Stimulated activated CD4-positive, alpha-beta T cell treated with anti-CD3 and anti-CD28 coated beads, Interleukin-1b, Interleukin-23, amount 100 ng/mL, for 48 hours (primary cell): ENCODE measurements around the gene TSPEAR.
"Not testable (repeated sequence)": the region's sequence is repeated elsewhere in the genome, so short reads cannot be mapped to it uniquely, and the experiment has no call there.

Experiments used
- DNase-seq: peaks from one replicate; pipeline ENCODE4 v3.0.0-alpha.2; 2020

The TSPEAR gene

GRCh38 chr21:44580231-44580821 lies 131.0 kb downstream of the TSPEAR start, which contains the start of gene KRTAP10-5:
Gene KRTAP10-5, minus strand, starts transcription at chr21:44580604. Its CDS starts 26 bp downstream, at chr21:44580578.
- DNase-seq, result not testable (repeated sequence)

- DNase-seq, result no peak
Measured at GRCh38 chr21:44579833-44580144, 131.6 kb downstream of the TSPEAR start.

GRCh38 chr21:44579056-44579832 lies 132.1 kb downstream of the TSPEAR start:
- no peak for DNase-seq

- DNase-seq, result no peak
Measured at GRCh38 chr21:44578371-44579055, 132.9 kb downstream of the TSPEAR start.

- DNase-seq, result no peak
Measured at GRCh38 chr21:44576025-44576420, 135.3 kb downstream of the TSPEAR start.

- no peak for DNase-seq
Measured at GRCh38 chr21:44575307-44576024, 135.9 kb downstream of the TSPEAR start.

- no peak for DNase-seq
Measured at GRCh38 chr21:44574457-44575306, 136.7 kb downstream of the TSPEAR start.

- DNase-seq, result not testable (repeated sequence)
Measured at GRCh38 chr21:44573630-44574456, 137.5 kb downstream of the TSPEAR start, which contains the start of gene KRTAP10-4. Gene KRTAP10-4, plus strand, starts transcription at chr21:44573729. Its CDS starts 30 bp downstream, at chr21:44573759.

- DNase-seq, result no peak
Measured at GRCh38 chr21:44572959-44573583, 138.3 kb downstream of the TSPEAR start.

GRCh38 chr21:44571844-44572782 lies 139.3 kb downstream of the TSPEAR start:
- no peak for DNase-seq

- DNase-seq, result no peak
Measured at GRCh38 chr21:44571296-44571695, 140.1 kb downstream of the TSPEAR start.

GRCh38 chr21:44569861-44570517 lies 141.4 kb downstream of the TSPEAR start:
- no peak for DNase-seq

- DNase-seq, result no peak
Measured at GRCh38 chr21:44568667-44569556, 142.5 kb downstream of the TSPEAR start.

- DNase-seq, result no peak
Measured at GRCh38 chr21:44568261-44568660, 143.1 kb downstream of the TSPEAR start.

- no peak for DNase-seq
Measured at GRCh38 chr21:44567481-44568171, 143.7 kb downstream of the TSPEAR start.

GRCh38 chr21:44566403-44566802 lies 145.0 kb downstream of the TSPEAR start:
- no peak for DNase-seq

GRCh38 chr21:44564886-44565598 lies 146.3 kb downstream of the TSPEAR start:
- no peak for DNase-seq
